Endometrial microvascular endothelial cells (primary cell): ENCODE results near the gene CCDC18. TPM values are rescaled to one million over a fixed set of nuclear protein-coding genes. Genes with fewer than 3 reads are reported as not detected.
"Not testable (repeated sequence)": the region's sequence is repeated elsewhere in the genome, so short reads cannot be mapped to it uniquely, and the experiment has no call there.

Experiments used
- in situ Hi-C: cut with HindIII; loops from 2 replicates; pipeline ENCODE4 v1.10.0; 2017; ENCODE audit warnings: low sequenced_read_pairs, low pct_unique_long_range_greater_than_20kb; ENCODE audit errors: inconsistent ontology term
- total RNA-seq: library from RNA; depleted of rRNA; stranded (reverse); fragments of >200 nt; gene quantifications from one replicate; pipeline ENCODE4 v1.2.3, GENCODE V29; 2015; ENCODE audit errors: inconsistent ontology term

Gene CCDC18
- total RNA-seq, 1 donor from 2014 or later, result 4.4 TPM

- in situ Hi-C loops, result no loop called here
Observed at GRCh38 chr1:93221913-93222312, 41.4 kb downstream of the CCDC18 start.

GRCh38 chr1:93223023-93223675 lies 42.6 kb downstream of the CCDC18 start:
- in situ Hi-C loops, result no loop called here

GRCh38 chr1:93235261-93235660 lies 54.7 kb downstream of the CCDC18 start:
- in situ Hi-C loops, result no loop called here

DNA sequence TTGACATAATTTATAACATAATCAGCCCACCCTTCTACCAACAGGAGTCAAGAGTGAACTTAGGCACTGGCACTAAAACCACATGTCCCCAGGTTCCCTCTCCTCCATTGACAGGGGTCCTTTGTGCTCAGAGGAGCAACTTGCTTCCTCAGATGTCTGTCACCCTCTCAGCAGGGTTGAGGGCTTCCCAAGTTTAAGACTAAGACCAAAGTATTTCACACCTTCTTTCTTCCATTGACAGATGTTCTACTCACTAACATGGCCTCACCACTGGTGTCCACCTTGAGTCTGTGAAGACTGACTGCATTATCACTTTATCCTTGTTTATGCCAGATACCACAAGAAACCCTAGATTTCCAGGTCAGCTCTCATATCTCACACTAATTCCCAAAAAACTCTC lies 56.5 kb downstream of the CCDC18 start:
- in situ Hi-C loops, result no loop called here

GRCh38 chr1:93238425-93238824 lies 57.9 kb downstream of the CCDC18 start:
- in situ Hi-C loops, result no loop called here

DNA sequence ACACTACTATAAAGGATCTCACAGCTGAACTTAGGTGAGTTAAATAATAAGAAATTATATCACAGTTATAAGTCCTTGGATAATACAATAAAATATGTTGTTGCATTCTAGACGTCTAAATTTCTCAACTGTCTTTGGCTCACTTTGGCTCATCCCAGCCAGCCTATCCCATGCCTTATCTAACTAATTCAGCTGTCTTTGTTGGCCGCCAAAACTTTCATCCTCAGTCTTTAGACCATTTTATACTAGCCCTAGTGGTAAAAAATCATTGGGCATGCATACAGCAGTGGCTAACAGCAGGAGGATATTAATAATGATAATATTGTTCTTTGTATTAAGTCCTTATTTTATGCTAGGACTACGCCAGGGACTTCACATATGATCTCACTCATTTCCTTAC lies 59.3 kb downstream of the CCDC18 start:
- in situ Hi-C loops, result no loop called here

- in situ Hi-C loops, result not testable (repeated sequence)
Observed at GRCh38 chr1:93243233-93243632, 62.7 kb downstream of the CCDC18 start.

DNA sequence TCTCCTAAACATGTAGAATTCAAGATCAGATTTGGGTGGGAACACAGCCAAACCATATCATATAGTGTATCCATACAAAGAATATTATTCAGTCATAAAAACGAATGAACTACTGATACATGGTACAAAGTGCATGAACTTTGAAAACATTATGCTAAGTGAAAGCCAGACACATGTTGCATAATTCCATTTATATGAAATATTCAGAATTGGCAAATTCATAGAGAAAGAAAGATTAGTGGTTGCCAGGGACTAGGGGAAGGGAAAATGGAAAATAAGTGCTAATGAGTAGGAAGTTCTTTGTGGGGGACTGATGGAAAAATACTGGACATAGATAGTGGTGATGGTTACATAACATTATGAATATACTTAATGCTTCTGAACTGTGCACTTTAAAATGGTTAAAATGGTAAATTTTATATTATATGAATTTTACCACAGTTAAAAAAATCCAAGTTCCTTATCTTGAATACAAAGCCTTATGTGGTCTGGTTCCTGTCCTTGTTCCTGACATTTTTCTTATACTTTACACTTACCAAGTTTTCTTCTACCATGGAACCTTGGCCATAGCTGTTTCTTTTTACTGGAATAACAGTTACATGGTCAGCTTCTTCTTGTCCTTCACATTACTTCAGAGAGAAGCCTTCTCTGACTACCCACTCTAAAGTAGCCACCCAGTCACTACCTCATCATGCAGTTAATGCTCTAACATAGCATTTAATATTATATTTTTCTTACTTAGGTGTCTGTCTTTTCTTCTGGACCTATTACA lies 64.0 kb downstream of the CCDC18 start:
- in situ Hi-C loops, result no loop called here

GRCh38 chr1:93251966-93252365 lies 71.4 kb downstream of the CCDC18 start:
- in situ Hi-C loops, result no loop called here

DNA sequence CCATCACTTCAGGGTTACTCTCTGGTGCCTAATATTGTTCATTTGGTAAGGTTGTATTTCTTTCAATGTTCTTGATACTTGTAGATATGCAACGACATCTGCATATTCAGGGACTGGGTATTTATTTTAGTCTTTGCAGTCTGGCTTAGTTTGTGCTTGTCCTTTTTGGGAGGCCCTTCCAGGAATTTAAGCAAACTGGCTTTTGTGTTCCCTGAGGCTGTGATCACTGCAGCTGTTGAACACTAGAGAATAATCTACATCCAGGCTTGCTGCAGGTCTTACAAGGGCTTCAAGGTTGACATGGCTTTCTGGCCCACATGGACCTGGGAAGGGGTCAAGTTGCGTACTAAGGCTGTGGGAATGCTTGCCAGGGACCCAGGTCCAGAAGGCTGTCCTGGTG lies 72.1 kb downstream of the CCDC18 start:
- in situ Hi-C loops, result no loop called here

DNA sequence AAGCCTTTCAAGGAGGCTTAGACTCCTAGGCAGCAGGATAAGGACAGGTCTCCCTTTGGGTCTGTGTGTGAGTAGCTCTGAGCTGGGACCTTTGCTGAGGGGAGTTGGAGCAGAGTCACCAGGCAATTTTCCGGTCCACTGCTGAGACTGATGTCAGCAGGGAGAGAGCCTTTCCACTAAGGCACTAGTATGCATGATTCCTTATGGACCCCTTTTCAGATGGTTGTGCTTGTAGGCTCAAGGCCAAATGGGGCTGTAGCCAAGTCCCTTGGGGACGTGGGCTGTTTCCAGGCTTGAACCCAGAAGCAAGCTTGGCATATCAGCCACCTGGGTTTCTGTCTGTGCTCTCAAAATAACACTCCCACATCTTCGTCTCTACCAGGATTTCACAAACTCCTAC lies 73.0 kb downstream of the CCDC18 start:
- in situ Hi-C loops, result no loop called here

- in situ Hi-C loops, result no loop called here
Observed at GRCh38 chr1:93255222-93256079, 74.9 kb downstream of the CCDC18 start.

- in situ Hi-C loops, result no loop called here
Observed at GRCh38 chr1:93256433-93256832, 75.9 kb downstream of the CCDC18 start.

DNA sequence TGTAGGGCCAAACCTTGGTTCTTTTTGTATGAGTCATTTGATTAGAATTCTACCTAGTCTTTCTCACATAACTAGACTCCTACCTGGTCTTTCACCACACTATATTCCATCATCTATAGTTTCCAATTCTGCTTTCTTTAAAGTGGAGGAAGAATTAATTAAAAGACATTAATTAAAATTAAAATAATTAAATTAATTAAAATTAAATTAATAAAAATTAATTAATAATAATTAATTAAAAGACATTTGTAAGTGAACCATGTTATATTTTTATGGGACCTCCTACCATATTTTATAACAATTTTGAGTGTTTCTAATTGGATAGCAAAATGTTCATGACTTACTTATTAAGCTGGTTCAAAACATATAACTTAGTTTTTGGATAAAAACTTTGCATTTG lies 77.4 kb downstream of the CCDC18 start:
- in situ Hi-C loops, result no loop called here

- in situ Hi-C loops, result not testable (repeated sequence)
Observed at GRCh38 chr1:93260726-93261125, 80.2 kb downstream of the CCDC18 start.

DNA sequence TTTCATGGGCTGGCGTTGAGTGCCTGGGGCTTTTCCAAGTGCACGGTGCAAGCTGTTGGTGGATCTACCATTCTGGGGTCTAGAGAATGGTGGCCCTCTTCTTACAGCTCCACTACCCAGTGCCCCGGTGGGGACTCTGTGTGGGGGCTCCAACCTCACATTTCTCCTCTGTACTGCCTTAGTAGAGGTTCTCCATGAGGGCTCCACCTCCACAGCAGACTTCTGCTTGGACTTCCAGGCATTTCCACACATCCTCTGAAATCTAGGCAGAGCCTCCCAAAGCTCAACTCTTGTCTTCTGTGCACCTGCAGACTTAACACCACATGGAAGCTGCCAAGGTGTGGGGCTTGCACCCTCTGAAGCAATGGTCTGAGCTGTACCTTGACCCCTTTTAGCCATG lies 82.1 kb downstream of the CCDC18 start:
- in situ Hi-C loops, result no loop called here

- in situ Hi-C loops, result not testable (repeated sequence)
Observed at GRCh38 chr1:93268888-93269287, 88.4 kb downstream of the CCDC18 start.

GRCh38 chr1:93275262-93275633 lies 94.7 kb downstream of the CCDC18 start:
- in situ Hi-C loops, result not testable (repeated sequence)

GRCh38 chr1:93275634-93276295 lies 95.2 kb downstream of the CCDC18 start:
- in situ Hi-C loops, result no loop called here
